ENCODE results near the gene TIPARP.

DNA sequence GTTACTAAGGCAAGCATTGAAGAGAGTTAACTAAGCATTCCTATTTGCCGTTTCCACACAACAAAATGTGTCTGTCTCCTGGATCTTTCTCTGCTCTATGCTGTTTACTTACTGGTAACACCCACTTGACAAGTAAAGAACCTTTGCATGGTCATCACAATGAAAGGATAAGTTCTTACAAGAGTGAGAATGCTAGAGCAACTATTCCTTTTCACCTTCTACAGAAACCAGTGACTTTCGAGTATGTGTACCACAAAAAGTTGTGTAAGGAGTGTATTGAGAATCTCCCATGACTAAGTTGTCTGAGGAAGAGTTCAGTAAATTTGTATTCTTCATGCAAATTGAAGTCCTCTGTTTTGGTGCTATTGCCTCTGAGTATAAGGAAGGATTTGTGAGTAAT lies 10.8 kb downstream of the TIPARP start:
- TF ChIP-seq EZH2 (IDR thresholded peaks at IDR 0.05; ENCODE audit: borderline replicate concordance, insufficient read depth, low read depth, low read length, poor library complexity, severe bottlenecking): no peak
- TF ChIP-seq, protein P1, sequence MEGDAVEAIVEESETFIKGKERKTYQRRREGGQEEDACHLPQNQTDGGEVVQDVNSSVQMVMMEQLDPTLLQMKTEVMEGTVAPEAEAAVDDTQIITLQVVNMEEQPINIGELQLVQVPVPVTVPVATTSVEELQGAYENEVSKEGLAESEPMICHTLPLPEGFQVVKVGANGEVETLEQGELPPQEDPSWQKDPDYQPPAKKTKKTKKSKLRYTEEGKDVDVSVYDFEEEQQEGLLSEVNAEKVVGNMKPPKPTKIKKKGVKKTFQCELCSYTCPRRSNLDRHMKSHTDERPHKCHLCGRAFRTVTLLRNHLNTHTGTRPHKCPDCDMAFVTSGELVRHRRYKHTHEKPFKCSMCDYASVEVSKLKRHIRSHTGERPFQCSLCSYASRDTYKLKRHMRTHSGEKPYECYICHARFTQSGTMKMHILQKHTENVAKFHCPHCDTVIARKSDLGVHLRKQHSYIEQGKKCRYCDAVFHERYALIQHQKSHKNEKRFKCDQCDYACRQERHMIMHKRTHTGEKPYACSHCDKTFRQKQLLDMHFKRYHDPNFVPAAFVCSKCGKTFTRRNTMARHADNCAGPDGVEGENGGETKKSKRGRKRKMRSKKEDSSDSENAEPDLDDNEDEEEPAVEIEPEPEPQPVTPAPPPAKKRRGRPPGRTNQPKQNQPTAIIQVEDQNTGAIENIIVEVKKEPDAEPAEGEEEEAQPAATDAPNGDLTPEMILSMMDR (IDR thresholded peaks at IDR 0.05): no peak
